Activated CD4-positive, CD25-positive, alpha-beta regulatory T cell treated with anti-CD3 and anti-CD28 coated beads, Interleukin-2, amount 50 U/mL, for 24 hours (primary cell): ENCODE measurements around the gene VEPH1.
"Not testable (repeated sequence)": the region's sequence is repeated elsewhere in the genome, so short reads cannot be mapped to it uniquely, and the experiment has no call there.

Source experiments
- ATAC-seq, 2 donors: fragments of 150-1000 bp; cut with Tn5 transposase; one replicate each; pipeline ENCODE4 v1.10.0; 2021; ENCODE audit warnings: mild to moderate bottlenecking in 1 of 2, moderate library complexity in 1 of 2

VEPH1 gene

DNA sequence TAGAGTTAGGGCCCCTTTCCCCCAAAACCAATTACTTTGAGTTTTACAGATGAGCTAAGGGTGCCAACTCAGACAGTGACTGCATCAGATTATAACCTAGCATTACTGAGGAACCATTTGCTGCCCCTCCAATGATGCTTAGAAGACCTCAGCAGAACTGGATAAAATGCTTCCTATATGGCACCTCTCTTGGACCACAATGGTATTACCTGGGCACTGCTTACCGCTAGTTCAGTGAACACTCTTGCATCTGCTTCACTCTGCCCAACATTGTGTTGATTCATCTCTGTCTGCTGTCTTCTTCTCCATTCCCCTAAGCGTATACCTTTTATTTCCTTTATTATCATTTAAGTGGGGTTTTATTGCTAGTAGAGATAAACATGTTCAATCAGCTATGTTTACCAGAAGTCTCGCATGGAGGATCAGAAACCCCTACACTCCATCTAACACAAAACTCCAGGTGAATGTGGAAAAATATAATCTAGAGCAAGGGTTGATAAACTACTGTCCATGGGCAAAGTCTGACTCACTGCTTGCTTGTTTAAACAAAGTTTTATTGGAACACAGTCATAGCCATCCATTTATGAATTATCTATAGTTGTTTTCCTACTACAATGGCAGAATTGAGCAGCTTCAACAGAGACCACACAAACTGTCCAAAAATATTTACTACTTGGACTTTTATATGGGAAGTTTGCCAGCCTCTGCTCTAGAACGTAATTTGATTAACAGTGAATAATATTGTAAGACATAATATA lies 166.8 kb downstream of the VEPH1 start:
- no peak for ATAC-seq

DNA sequence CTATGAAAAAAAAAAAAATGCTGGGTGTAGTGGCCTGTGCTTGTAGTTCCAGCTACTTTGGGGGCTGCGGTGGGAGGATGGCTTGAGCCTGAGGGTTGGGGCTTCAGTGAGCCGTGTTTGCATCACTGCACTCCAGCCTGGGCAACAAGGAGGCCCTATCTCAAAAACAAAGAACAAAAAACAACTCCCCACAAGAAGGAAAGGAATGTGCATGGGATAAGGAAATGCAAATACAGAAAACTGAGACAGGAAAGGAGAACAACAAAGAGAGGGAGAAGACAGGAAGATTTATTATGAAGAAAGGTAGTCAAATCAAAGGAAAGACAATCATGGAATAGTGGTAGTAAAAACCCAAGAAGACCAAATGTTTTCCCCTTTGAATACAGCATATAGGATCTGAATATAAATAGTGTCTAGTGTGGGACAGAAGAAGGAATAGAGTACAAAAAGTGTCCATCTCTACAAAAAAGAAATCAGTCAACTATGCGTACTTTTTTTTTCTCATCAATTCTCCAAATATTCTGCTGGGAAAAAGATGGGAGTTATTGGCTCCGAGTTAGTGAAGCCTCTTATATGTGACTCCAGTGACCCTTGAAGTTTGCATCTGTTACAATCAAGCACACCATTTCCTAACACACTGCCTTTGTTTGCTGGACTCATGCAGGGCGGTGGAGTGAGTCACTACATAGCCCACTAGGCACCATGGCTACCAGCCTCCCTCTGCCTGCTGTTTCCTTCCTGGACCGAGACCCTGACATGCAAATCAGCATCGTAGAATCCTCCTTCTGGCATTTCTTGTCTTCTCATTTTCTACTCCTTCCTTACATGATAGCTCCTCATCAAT lies 167.8 kb downstream of the VEPH1 start:
- no peak for ATAC-seq

- no peak for ATAC-seq
These were observed 169.6 kb downstream of the VEPH1 start for GRCh38 chr3:157333551-157333991.

- no peak for ATAC-seq
These were observed 173.0 kb downstream of the VEPH1 start for GRCh38 chr3:157330206-157330605.

GRCh38 chr3:157329551-157329950 lies 173.7 kb downstream of the VEPH1 start:
- ATAC-seq, result no peak

DNA sequence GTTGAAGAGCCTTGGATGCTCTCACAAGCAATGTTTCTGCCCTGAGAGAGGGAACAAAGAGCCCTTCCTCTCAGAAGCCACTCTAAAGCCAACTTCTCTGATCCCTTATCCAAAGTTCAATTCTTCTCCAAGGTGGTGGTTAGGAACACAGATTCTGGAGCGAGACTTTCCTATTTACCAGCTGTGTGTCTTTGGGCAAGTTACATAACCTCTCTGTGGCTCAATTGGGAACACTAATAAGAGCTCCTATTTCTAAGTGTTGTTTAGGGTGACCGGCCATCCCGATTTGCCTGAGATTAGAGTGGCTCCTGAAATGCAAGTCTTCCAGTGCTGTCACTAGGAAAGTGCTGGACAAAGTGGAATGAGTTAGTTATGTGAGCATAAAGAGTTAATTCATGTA lies 175.4 kb downstream of the VEPH1 start:
- ATAC-seq, result no peak

DNA sequence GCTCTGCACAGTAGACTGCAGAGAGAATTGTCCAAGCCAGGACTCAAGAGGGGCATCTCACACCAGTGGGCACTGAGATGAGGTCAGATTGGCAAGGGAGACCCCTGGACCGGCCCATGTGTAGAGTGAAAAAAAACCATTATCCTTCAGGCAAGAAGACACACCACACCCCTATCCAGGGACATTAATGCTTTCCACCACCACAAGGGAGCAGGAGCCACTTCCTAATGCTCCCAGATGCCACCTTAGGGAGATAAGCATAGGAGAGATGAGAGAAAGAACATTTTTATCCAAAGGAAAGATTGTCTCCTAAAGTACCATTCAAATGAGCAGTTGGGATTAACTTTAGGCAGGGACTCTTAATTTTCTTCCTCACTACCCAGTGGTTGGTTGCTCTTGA lies 176.2 kb downstream of the VEPH1 start:
- no peak for ATAC-seq

GRCh38 chr3:157324869-157325268 lies 178.3 kb downstream of the VEPH1 start:
- ATAC-seq, result not testable (repeated sequence)

DNA sequence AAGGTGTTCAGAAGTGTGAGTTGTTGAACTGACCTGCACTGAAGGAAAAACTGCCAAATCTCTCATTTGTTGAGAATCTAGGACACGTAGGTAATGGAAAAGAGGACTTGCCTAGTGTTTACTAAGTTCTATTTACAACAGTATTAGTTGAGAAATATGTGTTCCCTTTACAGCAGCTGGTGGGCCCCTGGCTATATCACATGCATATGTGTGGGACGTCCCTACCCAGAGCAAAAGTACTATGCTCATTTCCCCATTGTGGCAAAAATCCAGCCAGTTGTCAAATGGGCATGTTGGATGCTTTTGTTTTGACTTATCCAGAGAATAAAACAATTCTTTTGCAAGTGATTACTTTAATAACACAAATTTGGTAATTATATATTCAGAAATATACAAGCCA lies 179.9 kb downstream of the VEPH1 start:
- ATAC-seq, result no peak

- no peak for ATAC-seq
These were observed 183.5 kb downstream of the VEPH1 start for GRCh38 chr3:157319672-157320071.

- ATAC-seq, result no peak
These were observed 184.5 kb downstream of the VEPH1 start for GRCh38 chr3:157318639-157319288.

DNA sequence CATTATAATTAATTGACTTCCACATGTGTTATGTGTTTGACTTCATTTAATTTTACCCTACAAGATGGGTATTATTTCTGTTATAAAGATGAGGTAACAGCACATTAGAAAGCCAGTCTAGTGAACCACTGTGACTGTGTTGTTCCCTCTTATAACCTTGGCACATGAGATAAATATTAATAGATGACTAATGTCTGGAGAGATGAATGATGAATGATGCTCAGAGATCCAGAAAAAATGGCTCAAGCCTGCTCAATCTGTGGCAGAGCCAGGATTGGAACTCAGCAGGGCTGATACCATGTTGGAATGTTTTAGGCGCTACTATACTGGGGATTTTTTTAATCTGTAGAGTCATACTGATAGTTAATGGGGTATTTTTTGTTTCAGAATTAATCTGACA lies 185.3 kb downstream of the VEPH1 start:
- ATAC-seq, result no peak

DNA sequence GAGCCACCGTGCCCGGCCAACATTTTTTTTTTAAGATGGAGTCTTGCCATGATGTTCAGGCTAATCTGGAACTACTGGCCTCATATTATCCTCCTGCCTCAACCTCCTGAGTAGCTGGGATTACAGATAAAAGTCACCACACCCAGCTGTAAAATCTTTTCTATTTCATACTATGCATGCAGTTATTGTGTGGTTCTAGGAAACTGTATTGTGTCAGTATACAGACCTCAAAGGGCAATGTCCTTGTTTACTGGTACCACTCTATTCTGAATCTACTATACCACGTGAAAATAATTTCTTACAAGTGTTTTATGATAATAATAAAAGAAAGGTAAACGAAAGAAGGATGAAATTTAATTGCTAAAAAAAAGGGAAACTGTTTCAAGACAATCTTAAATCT lies 190.0 kb downstream of the VEPH1 start:
- ATAC-seq, result no peak

DNA sequence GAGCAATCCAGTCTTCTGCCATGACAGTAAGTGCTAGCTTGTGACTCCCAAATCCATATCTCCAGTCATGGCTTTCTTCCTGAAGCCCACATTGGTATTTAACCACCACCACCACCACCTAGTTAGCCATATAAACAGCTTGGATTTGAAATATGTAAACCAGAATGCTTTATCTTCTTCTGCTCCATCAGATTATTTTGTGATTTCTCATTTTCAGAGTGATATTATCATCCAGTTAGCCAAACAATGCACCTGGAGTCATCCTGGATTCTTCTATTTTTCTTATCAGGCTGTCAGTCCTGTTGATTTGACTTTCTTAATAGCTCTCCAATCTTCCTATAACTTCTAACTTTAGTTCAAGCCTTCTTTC lies 190.9 kb downstream of the VEPH1 start:
- no peak for ATAC-seq

DNA sequence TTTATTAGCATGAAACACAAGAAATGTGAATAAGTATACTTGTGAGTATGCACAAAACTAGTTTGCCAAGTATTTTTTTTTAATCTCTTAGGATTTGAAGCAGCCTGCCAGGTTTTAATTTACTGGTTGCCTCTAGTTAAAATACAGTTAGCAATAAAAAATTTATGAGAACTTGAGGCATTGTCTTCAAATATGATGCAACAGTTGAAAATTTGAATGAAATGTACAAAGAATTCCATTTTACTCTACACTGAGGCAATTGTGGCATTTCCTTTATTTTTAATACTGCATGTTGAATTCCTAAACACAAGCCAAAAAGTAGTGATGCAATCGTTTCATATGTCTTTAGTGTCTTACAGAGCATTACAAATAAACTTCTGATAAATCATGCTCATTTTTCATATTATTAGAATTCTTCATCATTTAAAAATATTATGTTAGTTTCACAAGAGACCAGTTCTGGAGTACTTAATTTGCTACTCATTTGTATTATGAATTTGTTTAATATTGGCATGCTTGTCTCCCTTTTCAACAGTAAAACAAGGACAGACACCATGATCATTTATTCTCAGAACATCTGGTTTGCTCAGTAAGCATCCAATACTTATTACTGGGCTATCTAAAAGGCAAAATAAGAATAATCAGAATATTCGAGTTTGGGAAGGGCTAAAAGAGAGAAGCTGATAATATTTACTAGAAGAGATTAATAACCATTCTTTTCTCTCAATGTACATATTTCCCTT lies 191.4 kb downstream of the VEPH1 start:
- no peak for ATAC-seq

DNA sequence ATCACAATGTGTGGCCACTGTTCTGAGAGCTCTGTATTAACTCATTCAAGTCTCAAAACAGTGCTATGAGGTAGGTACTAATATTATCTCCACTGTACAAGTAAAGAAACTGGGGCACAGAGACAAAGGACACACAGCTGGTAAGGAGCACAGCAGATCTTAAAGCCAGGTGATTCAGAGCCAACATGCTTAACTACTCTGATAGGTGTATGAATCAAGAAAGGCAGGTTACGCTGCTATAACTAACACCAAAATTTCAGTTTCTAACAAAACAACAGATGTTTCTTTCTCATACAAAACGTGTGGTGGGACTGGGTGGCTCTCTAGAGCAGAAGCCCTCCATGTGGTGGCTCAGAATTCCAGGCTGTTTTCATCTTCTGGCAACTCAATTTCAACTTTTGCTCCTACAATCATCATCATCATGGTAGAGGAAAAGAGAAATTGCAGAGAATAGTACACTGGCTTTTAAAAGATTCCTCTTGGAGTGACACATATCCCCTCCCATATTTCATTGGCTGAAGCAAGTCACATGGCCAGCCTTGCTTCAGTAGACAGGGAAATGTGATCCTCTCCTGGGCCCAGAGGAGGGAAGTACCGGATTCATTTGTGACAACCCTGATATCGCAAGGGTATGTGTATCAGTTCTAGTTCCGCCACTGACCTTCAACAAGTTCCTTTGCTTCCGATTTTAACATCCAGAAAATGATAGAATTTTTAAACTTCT lies 192.7 kb downstream of the VEPH1 start:
- ATAC-seq, result no peak

DNA sequence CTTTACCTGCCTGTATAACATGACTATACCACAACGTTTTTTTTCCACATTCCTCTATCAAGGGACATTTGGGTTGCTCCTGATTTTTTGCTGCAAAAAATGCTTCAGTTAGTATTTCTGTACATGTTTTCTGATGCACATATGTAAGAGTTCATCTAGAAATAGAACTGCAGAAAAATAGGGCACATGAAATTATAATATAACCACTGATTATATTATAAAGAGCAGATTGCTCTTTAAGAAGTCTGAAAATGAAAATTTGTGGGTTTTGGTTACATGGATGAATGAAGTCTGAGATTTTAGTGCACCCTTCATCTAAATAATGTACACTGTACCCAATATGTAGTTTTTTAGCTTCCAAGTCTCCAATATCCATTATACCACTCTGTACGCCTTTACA lies 196.7 kb downstream of the VEPH1 start:
- no peak for ATAC-seq

GRCh38 chr3:157305392-157305791 lies 197.8 kb downstream of the VEPH1 start:
- no peak for ATAC-seq

DNA sequence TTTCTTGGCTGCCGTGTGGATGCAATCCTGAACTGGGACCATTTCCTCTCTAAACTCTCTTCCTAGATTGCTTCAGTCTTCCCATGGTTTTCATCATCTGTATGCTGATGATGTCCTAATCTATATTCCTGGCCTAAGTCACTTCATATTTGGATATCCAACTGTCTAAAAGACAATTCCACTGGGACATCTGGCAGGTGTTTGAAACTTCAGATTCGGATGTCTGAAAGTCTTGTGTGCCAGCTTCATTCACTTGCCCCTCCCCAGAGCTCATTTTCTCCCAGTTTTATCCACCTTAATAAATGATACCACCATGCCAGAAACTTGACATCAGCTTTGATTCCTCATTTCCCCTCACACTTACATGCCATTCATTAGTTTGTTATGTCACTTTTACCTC lies 201.5 kb downstream of the VEPH1 start:
- no peak for ATAC-seq

DNA sequence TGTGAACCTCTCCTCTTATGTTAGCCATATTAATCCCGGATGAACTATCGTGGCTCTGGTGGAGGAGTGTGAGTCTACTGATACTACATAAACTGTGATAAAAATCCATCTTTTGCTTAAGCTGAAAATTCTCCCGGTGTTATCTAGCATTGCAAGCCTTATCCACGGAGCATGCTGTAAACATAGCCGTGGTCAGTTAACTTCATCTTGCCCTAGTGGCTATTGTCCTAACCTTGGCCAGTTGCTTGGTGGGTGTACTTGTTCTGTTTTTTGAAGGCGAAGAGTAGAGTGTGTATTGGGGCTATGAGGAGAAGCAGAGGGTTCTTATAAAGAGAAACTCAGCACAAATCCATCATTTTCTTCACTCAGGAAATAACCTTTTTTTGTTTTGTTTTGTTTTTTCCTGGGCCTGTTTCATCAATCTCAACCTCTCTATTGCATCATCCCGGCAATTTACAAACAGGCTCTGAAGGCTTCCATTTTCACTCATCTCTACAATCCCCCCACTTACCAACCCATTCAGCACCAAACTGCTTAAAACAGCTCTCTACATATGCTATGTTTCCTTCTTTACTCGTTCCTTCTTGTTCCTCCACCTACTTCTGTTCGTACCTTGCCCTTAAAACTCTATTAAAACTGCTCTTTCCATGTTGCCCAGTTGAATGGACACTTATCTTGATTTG lies 202.1 kb downstream of the VEPH1 start:
- ATAC-seq, result no peak

DNA sequence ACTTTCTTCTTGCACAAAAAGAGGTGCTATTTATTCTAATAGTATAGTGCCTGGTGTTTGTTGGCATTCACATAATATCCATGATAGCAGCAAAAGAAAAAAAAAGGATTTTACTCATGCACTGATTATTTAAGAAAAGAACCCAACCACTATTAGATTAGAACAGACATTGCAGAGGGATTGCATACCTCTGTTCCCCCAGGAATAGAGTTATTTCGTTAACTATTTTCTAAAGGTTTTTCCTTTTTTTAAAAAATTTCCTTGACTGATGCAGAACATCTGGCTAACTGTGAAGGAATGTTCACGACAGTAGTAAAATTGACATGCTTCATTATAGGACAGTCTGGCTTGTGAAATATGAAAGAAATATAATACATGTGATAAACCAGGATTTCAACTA lies 203.1 kb downstream of the VEPH1 start:
- ATAC-seq, result no peak
